GM12875 (cell line): ENCODE data around the gene TBCD.

Source experiments
- H3K4me3 ChIP-seq: one replicate; pipeline ENCODE4 v1.5.1; 2011; ENCODE audit warnings: low read depth, low read length, control low read depth
- TF ChIP-seq, protein P1 (sequence below): IDR thresholded peaks from 2 replicates; pipeline ENCODE4 v1.5.1; 2011; ENCODE audit warnings: low read depth, mild to moderate bottlenecking, control low read depth, inconsistent platforms, low read length, moderate library complexity, borderline replicate concordance; ENCODE audit not compliant: insufficient read depth

Gene TBCD

DNA sequence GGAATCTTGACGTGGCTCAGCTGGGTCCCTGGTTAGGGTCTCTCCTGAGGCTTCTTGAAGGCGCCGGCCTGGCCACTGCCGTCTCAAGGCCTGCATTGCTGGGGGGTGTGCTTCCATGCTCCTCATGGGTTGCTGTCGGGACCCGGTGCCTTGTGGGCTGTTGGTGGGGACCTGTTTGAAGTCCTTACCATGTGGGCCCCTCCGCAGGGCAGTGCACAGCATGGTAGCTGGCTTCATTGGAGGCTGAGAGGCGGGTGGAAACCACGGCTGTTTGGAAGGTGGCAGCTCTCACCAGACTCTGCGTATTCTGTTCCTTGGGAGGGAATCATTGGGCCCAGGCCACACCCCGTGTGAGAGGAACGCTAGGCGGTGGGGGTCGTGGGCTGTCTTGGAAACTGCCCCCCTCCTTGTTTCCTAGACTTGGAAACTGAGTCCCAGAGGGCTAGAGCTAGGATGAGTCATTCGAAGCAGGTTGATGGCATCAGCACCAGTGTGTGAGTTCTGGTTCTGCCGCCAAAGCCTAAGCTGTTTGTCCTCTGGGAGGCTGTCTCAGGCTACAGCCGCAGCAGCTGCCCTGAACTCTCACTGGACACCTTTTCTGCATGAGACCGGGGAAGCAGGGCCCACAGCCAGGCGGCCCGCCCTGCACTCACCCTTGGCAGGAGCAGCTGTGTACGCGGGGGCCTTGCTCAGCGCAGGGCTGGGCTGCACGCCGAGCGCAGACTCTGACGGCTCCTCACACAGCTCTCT lies 52.8 kb downstream of the TBCD start:
- H3K4me3 ChIP-seq = no peak overlapping the region
- TF ChIP-seq, protein P1, sequence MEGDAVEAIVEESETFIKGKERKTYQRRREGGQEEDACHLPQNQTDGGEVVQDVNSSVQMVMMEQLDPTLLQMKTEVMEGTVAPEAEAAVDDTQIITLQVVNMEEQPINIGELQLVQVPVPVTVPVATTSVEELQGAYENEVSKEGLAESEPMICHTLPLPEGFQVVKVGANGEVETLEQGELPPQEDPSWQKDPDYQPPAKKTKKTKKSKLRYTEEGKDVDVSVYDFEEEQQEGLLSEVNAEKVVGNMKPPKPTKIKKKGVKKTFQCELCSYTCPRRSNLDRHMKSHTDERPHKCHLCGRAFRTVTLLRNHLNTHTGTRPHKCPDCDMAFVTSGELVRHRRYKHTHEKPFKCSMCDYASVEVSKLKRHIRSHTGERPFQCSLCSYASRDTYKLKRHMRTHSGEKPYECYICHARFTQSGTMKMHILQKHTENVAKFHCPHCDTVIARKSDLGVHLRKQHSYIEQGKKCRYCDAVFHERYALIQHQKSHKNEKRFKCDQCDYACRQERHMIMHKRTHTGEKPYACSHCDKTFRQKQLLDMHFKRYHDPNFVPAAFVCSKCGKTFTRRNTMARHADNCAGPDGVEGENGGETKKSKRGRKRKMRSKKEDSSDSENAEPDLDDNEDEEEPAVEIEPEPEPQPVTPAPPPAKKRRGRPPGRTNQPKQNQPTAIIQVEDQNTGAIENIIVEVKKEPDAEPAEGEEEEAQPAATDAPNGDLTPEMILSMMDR = no peak

DNA sequence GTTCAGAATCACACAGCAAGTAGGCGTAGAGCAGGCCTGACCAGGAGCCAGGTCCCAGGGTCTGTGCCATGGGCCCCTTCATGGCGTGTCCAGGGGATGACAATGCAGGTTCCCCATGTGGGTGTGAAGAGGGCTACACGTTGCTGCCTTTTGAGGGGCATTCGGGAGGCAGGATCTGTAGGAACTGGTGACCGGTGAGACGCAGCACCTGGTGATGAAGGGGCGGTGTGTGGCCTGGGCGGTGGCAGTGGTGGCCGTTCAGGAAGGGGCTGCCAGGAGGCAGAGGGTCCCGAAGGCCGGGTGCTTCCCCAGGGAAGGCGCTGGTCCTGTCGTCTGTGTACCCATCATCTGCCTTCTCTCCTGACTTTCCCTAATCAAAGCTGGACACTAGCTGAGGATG lies 53.4 kb downstream of the TBCD start:
- TF ChIP-seq, protein P1 = no peak
- no peak overlapping the region for H3K4me3 ChIP-seq

DNA sequence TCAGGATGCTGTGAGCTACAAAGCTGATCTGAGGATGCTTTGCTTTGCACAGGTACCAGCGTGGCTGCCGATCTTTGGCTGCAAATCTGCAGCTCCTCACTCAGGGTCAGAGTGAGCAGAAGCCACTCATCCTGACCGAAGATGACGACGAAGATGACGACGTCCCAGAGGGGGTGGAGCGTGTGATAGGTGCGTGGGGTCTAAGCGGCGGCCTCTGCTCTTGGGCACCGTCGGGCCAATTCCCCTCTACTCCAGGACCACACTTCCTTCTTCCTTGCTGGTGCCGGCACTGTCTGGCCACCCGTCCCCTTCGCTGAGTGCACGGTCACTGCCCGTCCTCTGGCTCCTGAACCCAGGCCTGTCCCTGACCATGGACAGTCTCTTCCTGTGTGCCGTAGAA lies 54.0 kb downstream of the TBCD start:
- no peak overlapping the region for H3K4me3 ChIP-seq
- TF ChIP-seq, protein P1 = no peak

DNA sequence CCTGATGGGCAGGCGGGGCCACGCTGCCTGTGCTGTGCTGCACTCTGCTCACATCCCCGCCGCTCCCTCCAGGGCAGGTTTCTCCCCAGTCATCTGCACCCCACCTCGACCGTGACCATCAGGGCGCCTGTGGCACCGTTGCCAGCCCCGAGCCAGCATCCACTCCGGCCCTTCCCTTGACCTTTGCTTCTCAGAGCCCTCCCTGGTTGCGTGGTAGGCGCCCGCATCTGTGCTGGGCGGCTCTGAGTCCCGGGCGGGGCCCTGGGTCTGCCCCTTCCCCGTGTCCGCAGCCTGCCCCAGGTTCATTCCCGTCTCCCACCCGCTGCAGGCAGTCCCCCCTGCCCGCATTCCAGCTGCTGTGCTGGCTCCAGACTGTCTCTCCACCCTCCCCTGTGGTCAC lies 54.8 kb downstream of the TBCD start:
- no peak overlapping the region for H3K4me3 ChIP-seq
- TF ChIP-seq, protein P1 = no peak

DNA sequence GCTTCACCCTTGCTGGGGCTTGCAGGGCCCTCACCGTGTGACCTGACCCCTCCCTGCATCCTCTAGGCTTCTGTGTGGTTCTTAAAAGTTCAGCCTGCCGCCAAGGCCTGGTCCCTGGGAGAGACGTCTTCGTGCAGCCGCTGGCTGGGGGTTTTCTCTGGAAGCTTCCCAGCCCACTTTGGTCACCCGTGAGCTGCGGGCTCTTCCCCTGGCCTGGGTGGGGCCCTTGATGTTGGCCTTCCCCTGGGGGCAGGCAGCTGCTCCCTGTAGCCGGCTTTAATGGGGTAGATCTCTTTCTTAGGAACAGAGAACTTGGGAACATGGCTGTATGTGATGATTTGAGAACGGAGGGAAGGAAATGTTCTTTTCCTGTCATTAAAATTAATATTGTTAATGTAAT lies 55.2 kb downstream of the TBCD start:
- TF ChIP-seq, protein P1 = no peak
- H3K4me3 ChIP-seq = no peak overlapping the region

DNA sequence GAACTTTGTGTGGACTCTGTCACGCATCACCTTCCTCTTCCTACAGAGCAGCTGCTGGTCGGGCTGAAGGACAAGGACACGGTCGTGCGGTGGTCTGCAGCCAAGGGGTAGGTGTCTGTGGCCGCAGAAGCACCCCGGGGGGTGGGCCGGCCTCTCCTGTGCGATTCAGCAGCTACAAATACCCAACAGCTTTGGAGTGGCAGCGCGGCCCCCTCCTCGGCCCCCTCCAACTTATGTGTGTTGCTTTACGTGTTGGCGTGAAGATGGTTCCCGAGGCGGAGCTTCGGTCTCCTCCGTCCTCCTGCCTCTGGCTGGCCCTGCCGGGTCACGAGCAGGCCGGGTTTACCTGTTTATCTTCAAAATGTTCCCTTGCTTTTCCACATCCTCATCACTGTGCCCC lies 55.7 kb downstream of the TBCD start:
- no peak overlapping the region for H3K4me3 ChIP-seq
- TF ChIP-seq, protein P1 = no peak

DNA sequence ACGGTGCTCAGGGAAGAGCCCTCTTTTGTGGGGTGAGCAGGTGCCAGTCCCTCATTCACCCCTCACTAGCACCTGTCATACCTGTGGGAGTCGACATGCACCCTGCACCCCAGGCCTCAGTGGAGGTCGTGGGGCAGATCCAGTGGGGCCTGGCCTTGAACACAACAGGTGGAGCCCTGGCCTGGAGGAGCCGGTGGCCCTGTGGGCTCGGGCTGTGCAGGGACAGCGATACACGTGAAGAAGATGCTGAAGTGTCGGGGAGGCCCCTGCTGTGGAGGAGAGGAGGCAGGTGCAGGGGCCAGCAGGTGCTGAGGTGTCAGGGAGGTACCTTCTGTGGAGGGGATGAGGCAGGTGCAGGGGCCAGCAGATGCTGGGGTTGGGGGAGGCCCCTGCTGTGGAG lies 56.1 kb downstream of the TBCD start:
- TF ChIP-seq, protein P1 = no peak
- no peak overlapping the region for H3K4me3 ChIP-seq
